SK-N-SH (cell line): Measurements from ENCODE around the gene SHKBP1. TPM values are rescaled to one million over a fixed set of nuclear protein-coding genes. Genes with fewer than 3 reads are reported as not detected.

Experiments used
- CTCF ChIA-PET: fragments of 300-600, 350-600 bp; formaldehyde crosslinking; extraction: SDS; loops from one replicate; lab custom pipeline; 2021; lab: Yijun Ruan, JAX
- POLR2A ChIA-PET: fragments of 350-600 bp; sonication (Branson Sonifier 250); formaldehyde crosslinking; extraction: SDS; loops from one replicate; lab custom pipeline; 2020; ENCODE audit warnings: antibody characterized with exemption, inconsistent platforms; lab: Yijun Ruan, JAX
- DNase-seq: peaks from one replicate; pipeline ENCODE4 v3.0.0; 2012
- H2AFZ ChIP-seq: fragments of 200-600 bp; sonication (generic); 2 replicates; pipeline ENCODE4 v1.8.1; 2016; ENCODE audit warnings: antibody characterized with exemption, mild to moderate bottlenecking, low read depth
- H3F3A ChIP-seq: fragments of 200-600 bp; sonication (generic); replicated peaks from 2 replicates; pipeline ENCODE3; 2016; ENCODE audit warnings: antibody characterized with exemption, mild to moderate bottlenecking; ENCODE audit not compliant: insufficient read depth
- H3K27ac ChIP-seq, 2 experiments: fragments of 200-500 bp in 1 of 2; fragments of 200-600 bp in 1 of 2; sonication (Bioruptor generic) in 1 of 2; sonication (generic), shearing (Covaris generic) in 1 of 2; 2 replicates each; pipeline versions ENCODE4 v1.5.1 to v1.6.1; 2014 to 2016; ENCODE audit warnings: low read depth in 2 of 2, inconsistent platforms in 1 of 2, low read length in 1 of 2, mild to moderate bottlenecking in 1 of 2, mixed read lengths in 1 of 2
- H3K27me3 ChIP-seq: fragments of 200-600 bp; sonication (generic), shearing (Covaris generic); 2 replicates; pipeline ENCODE4 v1.6.1; 2016; ENCODE audit warnings: mixed run types; ENCODE audit not compliant: insufficient read depth
- H3K36me3 ChIP-seq, 2 experiments: fragments of 200-500 bp in 1 of 2; fragments of 200-600 bp in 1 of 2; sonication (Bioruptor generic) in 1 of 2; sonication (generic) in 1 of 2; replicated peaks in 1 of 2; 2 replicates each; pipeline versions ENCODE3 to v1.5.1; 2014 to 2016; ENCODE audit warnings: low read length in 1 of 2, mild to moderate bottlenecking in 1 of 2; ENCODE audit not compliant: insufficient read depth in 2 of 2, control insufficient read depth in 1 of 2
- H3K4me1 ChIP-seq, 2 experiments: fragments of 200-500 bp in 1 of 2; fragments of 200-600 bp in 1 of 2; sonication (Bioruptor generic) in 1 of 2; sonication (generic), shearing (Covaris generic) in 1 of 2; 2 replicates each; pipeline versions ENCODE4 v1.5.1 to v1.6.1; 2014 to 2016; ENCODE audit warnings: low read depth in 1 of 2, low read length in 1 of 2, mixed run types in 1 of 2; ENCODE audit not compliant: insufficient read depth in 2 of 2, control insufficient read depth in 1 of 2
- H3K4me2 ChIP-seq: fragments of 200-600 bp; sonication (generic), shearing (Covaris generic); 2 replicates; pipeline ENCODE4 v1.6.1; 2017; ENCODE audit warnings: mixed run types
- H3K4me3 ChIP-seq, 2 experiments: fragments of 200-500 bp in 1 of 2; fragments of 200-600 bp in 1 of 2; sonication (Bioruptor generic) in 1 of 2; sonication (generic), shearing (Covaris generic) in 1 of 2; 2 replicates each; pipeline versions ENCODE4 v1.5.1 to v1.8.1; 2014 to 2016; ENCODE audit warnings: low read depth in 2 of 2, inconsistent platforms in 1 of 2, low read length in 1 of 2, mild to moderate bottlenecking in 1 of 2, mixed read lengths in 1 of 2, moderate library complexity in 1 of 2
- H3K79me2 ChIP-seq: fragments of 200-600 bp; sonication (generic); 2 replicates; pipeline ENCODE4 v1.8.1; 2017; ENCODE audit warnings: mild to moderate bottlenecking; ENCODE audit not compliant: insufficient read depth
- H3K9ac ChIP-seq: fragments of 200-600 bp; sonication (generic); 2 replicates; pipeline ENCODE4 v1.6.1; 2017; ENCODE audit warnings: mixed run types
- H3K9me2 ChIP-seq: fragments of 200-600 bp; sonication (generic); 2 replicates; pipeline ENCODE4 v1.6.1; 2017; ENCODE audit warnings: mixed run types
- H3K9me3 ChIP-seq: fragments of 200-600 bp; sonication (generic); 2 replicates; pipeline ENCODE4 v1.6.1; 2017; ENCODE audit warnings: mixed run types, mild to moderate bottlenecking, moderate library complexity
- H4K20me1 ChIP-seq: fragments of 200-600 bp; sonication (generic); 2 replicates; pipeline ENCODE4 v1.6.1; 2017; ENCODE audit warnings: mild to moderate bottlenecking, mixed run types; ENCODE audit not compliant: insufficient read depth
- CHD2 ChIP-seq: fragments of 150-350 bp; IDR thresholded peaks from 2 replicates; pipeline ENCODE4 v1.6.1; 2018; ENCODE audit warnings: low read length; ENCODE audit not compliant: partially characterized antibody
- ELF1 ChIP-seq: IDR thresholded peaks from 2 replicates; pipeline ENCODE4 v1.4.0; 2012
- FOSL2 ChIP-seq: IDR thresholded peaks from 2 replicates; pipeline ENCODE4 v1.4.0; 2012; ENCODE audit warnings: low read depth, mild to moderate bottlenecking, moderate library complexity, borderline replicate concordance
- GATA2 ChIP-seq: sonication (generic); formaldehyde crosslinking; IDR thresholded peaks from 2 replicates; pipeline ENCODE4 v1.5.0; 2020; ENCODE audit warnings: mild to moderate bottlenecking, missing genetic modification reagents
- JUND ChIP-seq: IDR thresholded peaks from 2 replicates; pipeline ENCODE4 v1.4.0; 2012
- MEF2A ChIP-seq: IDR thresholded peaks from 2 replicates; pipeline ENCODE4 v1.4.0; 2012; ENCODE audit warnings: low read depth, borderline replicate concordance
- MXI1 ChIP-seq: IDR thresholded peaks from 2 replicates; pipeline ENCODE4 v1.6.1; 2012; ENCODE audit warnings: mild to moderate bottlenecking, low read depth, low read length, improper control_type of control experiment
- NFIC ChIP-seq: IDR thresholded peaks from 2 replicates; pipeline ENCODE4 v1.4.0; 2012; ENCODE audit warnings: borderline replicate concordance
- NRF1 ChIP-seq: IDR thresholded peaks from 2 replicates; pipeline ENCODE4 v1.6.1; 2012; ENCODE audit warnings: low read depth, mild to moderate bottlenecking, low read length
- POLR2AphosphoS5 ChIP-seq: IDR thresholded peaks from 2 replicates; pipeline ENCODE4 v1.6.1; 2012; ENCODE audit warnings: low read depth, low read length
- RCOR1 ChIP-seq: fragments of 150-350 bp; IDR thresholded peaks from 2 replicates; pipeline ENCODE4 v1.6.1; 2017; ENCODE audit warnings: antibody characterized with exemption, low read length
- RFX5 ChIP-seq: IDR thresholded peaks from 2 replicates; pipeline ENCODE4 v1.6.1; 2012; ENCODE audit warnings: mild to moderate bottlenecking, improper control_type of control experiment, low read length
- SIN3A ChIP-seq: IDR thresholded peaks from 2 replicates; pipeline ENCODE4 v1.6.1; 2012; ENCODE audit warnings: low read depth, mild to moderate bottlenecking, low read length, moderate library complexity, borderline replicate concordance
- TCF12 ChIP-seq: IDR thresholded peaks from 2 replicates; pipeline ENCODE4 v1.4.0; 2012
- TEAD4 ChIP-seq: IDR thresholded peaks from 2 replicates; pipeline ENCODE4 v1.4.0; 2012; ENCODE audit warnings: mild to moderate bottlenecking, borderline replicate concordance; ENCODE audit not compliant: insufficient read depth
- WGBS: methylation state at CpG from one replicate; pipeline ENCODE4 v1.1.6; 2017; ENCODE audit warnings: low lambda C conversion rate; 5-methylcytosine and 5-hydroxymethylcytosine counted together
- polyA plus RNA-seq, 3 experiments: library from polyadenylated mRNA; depleted of rRNA; stranded (reverse); fragments of >200 nt; gene quantifications; 2 replicates each; pipeline ENCODE4 v1.2.3, GENCODE V29; 2012
- TF ChIP-seq, protein P1 (sequence below): IDR thresholded peaks from 2 replicates; pipeline ENCODE4 v1.4.0; 2012; ENCODE audit warnings: low read depth
- TF ChIP-seq, protein P2 (sequence below): fragments of 150-350 bp; IDR thresholded peaks from 2 replicates; pipeline ENCODE4 v1.6.1; 2016; ENCODE audit warnings: mild to moderate bottlenecking, low read depth, low read length
- TF ChIP-seq, protein P3 (sequence below): IDR thresholded peaks from 2 replicates; pipeline ENCODE4 v1.4.0; 2012; ENCODE audit warnings: low read depth, borderline replicate concordance
- TF ChIP-seq, protein P4 (sequence below): fragments of 200-600 bp; sonication (generic); IDR thresholded peaks from 2 replicates; pipeline ENCODE4 v1.6.1; 2017; ENCODE audit warnings: antibody characterized with exemption, mild to moderate bottlenecking, moderate library complexity
- TF ChIP-seq, protein P5 (sequence below): fragments of 150-350 bp; IDR thresholded peaks from 2 replicates; pipeline ENCODE4 v1.6.1; 2017; ENCODE audit warnings: antibody characterized with exemption, low read length, low read depth, borderline replicate concordance

Gene SHKBP1
- polyA plus RNA-seq, 1 of the 3 experiments (the other 2 are of a cell fraction) = 62.7 TPM

DNA sequence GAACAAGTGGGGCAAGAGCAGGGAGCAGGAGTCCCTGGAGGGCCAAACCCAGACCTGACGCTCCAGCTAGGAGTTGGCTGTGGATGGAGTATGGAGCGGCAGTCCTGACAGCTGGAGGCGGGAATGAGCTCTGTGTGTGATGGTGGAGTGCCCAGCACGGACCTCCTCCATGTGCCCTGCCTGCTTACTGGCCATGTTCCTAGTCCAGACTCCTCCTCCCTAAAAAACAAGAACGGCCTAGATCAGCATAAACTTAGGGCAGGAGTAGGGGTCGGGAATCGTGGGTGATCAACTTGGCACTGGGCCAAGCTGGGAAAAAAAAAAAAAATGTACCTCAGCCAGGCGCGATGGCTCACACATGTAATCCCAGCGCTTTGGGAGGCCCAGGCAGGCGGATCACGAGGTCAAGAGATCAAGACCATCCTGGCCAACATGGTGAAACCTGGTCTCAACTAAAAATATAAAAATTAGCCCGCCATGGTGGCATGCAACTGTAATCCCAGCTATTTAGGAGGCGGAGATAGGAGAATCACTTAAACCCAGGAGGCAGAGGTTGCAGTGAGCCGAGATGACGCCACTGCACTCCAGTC is 54.0 kb downstream of the SHKBP1 start:
- Histone ChIP-seq H3K79me2 (no peaks in the 10 kb centered on the region), H3K4me3 (no peak overlapping the region), H3K27me3 (no peaks in the 10 kb centered on the region), H3K9me3 (no peaks in the 10 kb centered on the region), H4K20me1 (no peaks in the 10 kb centered on the region), H3K4me1 (peaks cover 0 to 4% of the 10 kb centered on the region in 2 experiments; a peak in 1 of 4 replicates), H3K4me2 (no peak overlapping the region), H3K9me2 (no peaks in the 10 kb centered on the region), H3K27ac (no peak overlapping the region), H3K36me3 (no peaks in the 10 kb centered on the region), H3F3A (no peaks in the 10 kb centered on the region), H2AFZ (no peak overlapping the region), H3K9ac (no peak overlapping the region)
- DNase-seq = peak; percentile 16
- CTCF ChIA-PET = interaction anchor here (0.6 to 7.5 kb wide), 4 partner anchors 12 to 102 kb away, joined by 3 to 176 read pairs (median 79); partner anchors contain the start of gene LTBP4
- TF ChIP-seq NFIC = peak; percentile 44
- TF ChIP-seq GATA2 (CRISPR knock-in tag) = no peak
- no peak for TF ChIP-seq NRF1
- TF ChIP-seq RFX5 = no peak
- TF ChIP-seq, protein P1, sequence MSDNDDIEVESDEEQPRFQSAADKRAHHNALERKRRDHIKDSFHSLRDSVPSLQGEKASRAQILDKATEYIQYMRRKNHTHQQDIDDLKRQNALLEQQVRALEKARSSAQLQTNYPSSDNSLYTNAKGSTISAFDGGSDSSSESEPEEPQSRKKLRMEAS = no peak
- no peak for TF ChIP-seq JUND
- no peak for TF ChIP-seq FOSL2
- 68% methylated on average over 16 of the region's 16 CpGs for WGBS
- POLR2A ChIA-PET = interaction anchor here (1.3 kb wide), 1 partner anchor 20 kb away, joined by 7 read pairs; no protein-coding TSS in a partner anchor

DNA sequence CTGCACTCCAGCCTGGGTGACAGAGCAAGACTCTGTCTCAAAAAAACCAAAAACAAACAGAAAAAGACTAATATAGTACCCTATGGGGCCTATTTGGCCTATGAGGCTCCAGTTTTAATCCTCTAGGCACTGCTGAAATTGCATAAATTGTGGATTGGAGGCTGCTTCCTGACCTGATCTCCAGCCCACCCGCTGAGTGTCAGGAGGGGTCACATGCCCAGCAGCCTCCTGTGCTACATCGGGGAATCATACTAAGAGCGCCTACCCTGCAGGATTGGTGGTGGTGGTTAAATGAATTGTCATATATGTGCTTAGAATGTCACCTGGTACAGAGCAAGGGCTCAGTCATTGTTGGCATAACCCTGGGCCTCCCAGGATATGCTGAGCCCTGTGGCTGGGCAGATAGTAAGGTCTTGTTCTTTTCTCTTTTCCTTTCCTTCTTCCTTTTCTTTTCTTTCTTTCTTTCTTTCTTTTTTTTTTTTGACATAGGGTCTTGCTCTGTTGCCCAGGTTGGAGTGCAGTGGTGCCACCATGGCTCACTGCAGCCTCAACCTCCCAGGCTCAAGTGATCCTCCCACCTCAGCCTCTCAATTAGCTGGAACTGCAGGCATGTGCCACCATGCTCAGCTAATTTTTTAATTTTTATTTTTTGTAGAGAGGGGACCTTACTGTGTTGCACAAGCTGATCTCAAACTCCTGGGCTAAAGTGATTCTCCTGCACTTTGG is 55.8 kb downstream of the SHKBP1 start:
- WGBS = 100% methylated on average over 3 of the region's 3 CpGs
- DNase-seq = no peak
- H4K20me1 ChIP-seq = no peaks in the 10 kb centered on the region
- H3K4me2 ChIP-seq = no peak overlapping the region
- H3K27me3 ChIP-seq = no peaks in the 10 kb centered on the region
- H3K4me1 ChIP-seq = peaks cover 0 to 3% of the 10 kb centered on the region in 2 experiments; a peak in 1 of 4 replicates
- H3K9ac ChIP-seq = no peak overlapping the region
- ChIA-PET CTCF (interaction anchor here (1.4 to 7.5 kb wide), 5 partner anchors 13 to 91 kb away, joined by 5 to 176 read pairs (median 28); partner anchors contain the start of gene LTBP4), POLR2A (no interaction called here)
- no peaks in the 10 kb centered on the region for H3K79me2 ChIP-seq
- H3K4me3 ChIP-seq = no peak overlapping the region
- H3K9me3 ChIP-seq = no peaks in the 10 kb centered on the region
- H2AFZ ChIP-seq = no peak overlapping the region
- no peak overlapping the region for H3K27ac ChIP-seq
- no peaks in the 10 kb centered on the region for H3F3A ChIP-seq
- H3K9me2 ChIP-seq = no peaks in the 10 kb centered on the region
- no peaks in the 10 kb centered on the region for H3K36me3 ChIP-seq
- TF ChIP-seq, protein P2, sequence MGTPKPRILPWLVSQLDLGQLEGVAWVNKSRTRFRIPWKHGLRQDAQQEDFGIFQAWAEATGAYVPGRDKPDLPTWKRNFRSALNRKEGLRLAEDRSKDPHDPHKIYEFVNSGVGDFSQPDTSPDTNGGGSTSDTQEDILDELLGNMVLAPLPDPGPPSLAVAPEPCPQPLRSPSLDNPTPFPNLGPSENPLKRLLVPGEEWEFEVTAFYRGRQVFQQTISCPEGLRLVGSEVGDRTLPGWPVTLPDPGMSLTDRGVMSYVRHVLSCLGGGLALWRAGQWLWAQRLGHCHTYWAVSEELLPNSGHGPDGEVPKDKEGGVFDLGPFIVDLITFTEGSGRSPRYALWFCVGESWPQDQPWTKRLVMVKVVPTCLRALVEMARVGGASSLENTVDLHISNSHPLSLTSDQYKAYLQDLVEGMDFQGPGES = no peak
- no peak for TF ChIP-seq SIN3A
- TF ChIP-seq, protein P3, sequence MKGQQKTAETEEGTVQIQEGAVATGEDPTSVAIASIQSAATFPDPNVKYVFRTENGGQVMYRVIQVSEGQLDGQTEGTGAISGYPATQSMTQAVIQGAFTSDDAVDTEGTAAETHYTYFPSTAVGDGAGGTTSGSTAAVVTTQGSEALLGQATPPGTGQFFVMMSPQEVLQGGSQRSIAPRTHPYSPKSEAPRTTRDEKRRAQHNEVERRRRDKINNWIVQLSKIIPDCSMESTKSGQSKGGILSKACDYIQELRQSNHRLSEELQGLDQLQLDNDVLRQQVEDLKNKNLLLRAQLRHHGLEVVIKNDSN = no peak
- TF ChIP-seq, protein P4, sequence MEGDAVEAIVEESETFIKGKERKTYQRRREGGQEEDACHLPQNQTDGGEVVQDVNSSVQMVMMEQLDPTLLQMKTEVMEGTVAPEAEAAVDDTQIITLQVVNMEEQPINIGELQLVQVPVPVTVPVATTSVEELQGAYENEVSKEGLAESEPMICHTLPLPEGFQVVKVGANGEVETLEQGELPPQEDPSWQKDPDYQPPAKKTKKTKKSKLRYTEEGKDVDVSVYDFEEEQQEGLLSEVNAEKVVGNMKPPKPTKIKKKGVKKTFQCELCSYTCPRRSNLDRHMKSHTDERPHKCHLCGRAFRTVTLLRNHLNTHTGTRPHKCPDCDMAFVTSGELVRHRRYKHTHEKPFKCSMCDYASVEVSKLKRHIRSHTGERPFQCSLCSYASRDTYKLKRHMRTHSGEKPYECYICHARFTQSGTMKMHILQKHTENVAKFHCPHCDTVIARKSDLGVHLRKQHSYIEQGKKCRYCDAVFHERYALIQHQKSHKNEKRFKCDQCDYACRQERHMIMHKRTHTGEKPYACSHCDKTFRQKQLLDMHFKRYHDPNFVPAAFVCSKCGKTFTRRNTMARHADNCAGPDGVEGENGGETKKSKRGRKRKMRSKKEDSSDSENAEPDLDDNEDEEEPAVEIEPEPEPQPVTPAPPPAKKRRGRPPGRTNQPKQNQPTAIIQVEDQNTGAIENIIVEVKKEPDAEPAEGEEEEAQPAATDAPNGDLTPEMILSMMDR = no peak
- TF ChIP-seq JUND = no peak
- no peak for TF ChIP-seq TCF12
- no peak for TF ChIP-seq FOSL2
- no peak for TF ChIP-seq NRF1
- no peak for TF ChIP-seq MXI1
- TF ChIP-seq RCOR1 = no peak
- TF ChIP-seq MEF2A = no peak
- TF ChIP-seq ELF1 = no peak
- no peak for TF ChIP-seq TEAD4
- TF ChIP-seq POLR2AphosphoS5 = no peak
- TF ChIP-seq, protein P5, sequence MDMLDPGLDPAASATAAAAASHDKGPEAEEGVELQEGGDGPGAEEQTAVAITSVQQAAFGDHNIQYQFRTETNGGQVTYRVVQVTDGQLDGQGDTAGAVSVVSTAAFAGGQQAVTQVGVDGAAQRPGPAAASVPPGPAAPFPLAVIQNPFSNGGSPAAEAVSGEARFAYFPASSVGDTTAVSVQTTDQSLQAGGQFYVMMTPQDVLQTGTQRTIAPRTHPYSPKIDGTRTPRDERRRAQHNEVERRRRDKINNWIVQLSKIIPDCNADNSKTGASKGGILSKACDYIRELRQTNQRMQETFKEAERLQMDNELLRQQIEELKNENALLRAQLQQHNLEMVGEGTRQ = no peak
- TF ChIP-seq CHD2 = no peak
